GM18909 (cell line): Measurements from ENCODE around the gene MRPS14.
"Not testable (repeated sequence)": the region's sequence is repeated elsewhere in the genome, so short reads cannot be mapped to it uniquely, and the experiment has no call there.

Experiments used
- ATAC-seq: cut with Tn5 transposase; IDR thresholded peaks from one replicate; pipeline ENCODE4 v1.9.1; 2021; ENCODE audit warnings: mild to moderate bottlenecking; ENCODE audit not compliant: unreplicated experiment, poor library complexity

MRPS14 gene

GRCh38 chr1:175023043-175023921 is at the start of gene MRPS14:
Gene MRPS14 (minus strand): TSS chr1:175023425. CDS start chr1:175023408, 17 bp downstream.
- peak; percentile 94 for ATAC-seq

DNA sequence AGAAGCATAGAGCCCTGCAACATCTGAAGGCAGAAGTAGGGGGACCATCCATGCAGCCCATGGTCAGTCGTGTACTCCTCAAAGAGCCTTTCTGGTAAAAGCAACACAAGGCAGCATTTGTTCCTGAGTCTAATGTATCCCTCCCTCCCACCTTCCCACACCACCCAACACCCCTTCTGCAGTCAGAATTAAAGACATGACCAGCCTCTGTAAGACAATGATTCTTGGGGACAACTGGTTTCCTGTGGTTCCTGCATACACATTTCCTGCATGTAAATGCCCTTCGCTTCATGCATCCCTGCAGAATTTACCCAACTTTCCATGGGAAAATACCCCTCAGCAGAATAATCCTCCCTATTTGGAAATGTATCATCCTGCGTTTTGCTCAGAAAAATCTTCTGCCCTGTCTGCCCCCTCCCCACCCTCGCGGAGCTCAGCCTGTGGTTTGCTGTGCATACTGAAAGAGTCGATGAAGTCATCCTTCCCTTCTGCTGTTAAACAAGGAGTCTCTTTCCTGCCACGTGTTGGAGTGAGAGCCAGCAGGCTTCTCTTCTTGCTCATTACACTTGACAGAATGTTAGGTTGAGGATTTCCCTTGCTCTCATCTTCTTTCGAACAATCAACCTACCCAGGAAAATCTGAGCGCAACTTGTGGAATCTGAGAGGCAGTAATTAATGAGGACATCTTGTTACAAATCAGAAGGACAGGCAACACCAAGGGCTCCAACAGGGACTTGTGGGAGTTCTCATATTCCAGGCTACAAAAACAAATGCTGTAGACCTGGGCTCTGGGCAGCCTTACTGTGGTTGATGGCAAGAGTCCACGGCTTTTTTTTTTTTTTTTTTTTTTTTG is 49.1 kb upstream of the MRPS14 start:
- peak; percentile 73 for ATAC-seq

DNA sequence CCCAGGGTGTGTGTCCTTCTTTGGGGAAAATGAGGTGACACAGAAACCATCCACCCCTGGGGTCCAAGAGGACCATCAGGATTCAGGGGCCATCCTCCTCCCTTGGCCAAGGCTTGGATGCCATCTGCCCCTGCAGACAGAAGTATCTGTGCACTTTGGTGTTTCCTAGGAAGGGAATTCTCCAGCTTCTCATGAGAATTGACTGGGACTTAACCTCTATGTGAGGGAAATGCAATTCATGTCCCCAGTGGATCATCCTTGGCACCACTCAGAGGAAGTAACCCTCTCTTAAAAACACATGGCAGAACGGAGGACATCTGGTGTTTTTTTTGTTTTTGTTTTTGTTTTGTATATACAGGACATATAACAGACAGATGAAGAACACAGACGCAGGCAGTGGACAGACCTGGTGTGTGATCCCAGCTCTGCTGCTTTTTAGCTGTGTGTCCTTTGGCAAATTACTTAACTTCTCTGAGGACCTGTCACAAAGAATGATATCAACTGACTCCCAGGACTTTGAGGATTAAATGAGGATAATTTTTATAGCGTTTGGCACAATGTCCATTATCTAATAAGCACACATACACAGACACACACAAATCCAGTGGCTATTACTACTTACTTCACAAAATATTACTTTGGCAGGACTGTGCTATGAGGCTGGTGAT is 48.2 kb upstream of the MRPS14 start:
- no peak for ATAC-seq

GRCh38 chr1:175070818-175071217 is 47.6 kb upstream of the MRPS14 start:
- no peak for ATAC-seq

DNA sequence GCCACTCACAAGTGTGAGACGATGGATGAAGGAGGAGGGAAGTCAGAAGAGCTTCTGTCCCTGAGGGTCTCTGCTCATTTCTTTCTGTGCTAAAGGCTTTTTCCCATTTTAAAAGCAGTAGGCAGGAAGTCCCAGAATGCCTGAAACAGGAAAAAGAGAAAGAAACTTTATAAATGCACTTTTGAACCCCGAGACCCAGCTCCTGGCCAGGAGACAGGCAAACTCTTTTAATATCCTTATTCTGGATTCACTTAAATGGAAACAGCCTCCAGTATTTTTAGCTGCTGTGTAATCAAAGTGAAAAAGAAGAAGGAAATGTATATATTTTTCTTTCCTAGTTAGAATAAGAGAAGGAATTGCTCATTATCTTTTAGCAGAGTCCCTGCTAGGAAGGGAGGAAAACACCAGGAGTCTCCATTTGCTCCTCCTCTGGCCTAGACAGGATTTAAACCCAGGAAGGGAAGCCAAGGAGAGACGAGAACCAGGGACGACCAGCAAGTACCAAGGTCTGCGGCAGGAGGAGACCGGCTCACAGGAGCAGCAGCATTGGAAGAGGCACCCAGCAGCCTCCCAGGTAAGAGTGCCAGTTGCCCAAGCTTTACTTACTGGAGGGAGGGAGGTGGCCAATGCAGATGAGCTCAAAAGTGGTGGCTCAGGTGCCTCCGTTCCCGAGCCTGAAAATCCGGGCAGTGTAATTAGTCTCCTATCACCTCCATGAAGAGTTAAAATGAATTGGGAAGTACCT is 44.3 kb upstream of the MRPS14 start, which contains the start of gene TNN:
TNN (plus strand) TSS at position 472 of the 745 bp plus-strand sequence. CDS start 9,586 bp downstream, outside the sequence.
- no peak for ATAC-seq

GRCh38 chr1:175062858-175063257 is 39.6 kb upstream of the MRPS14 start:
- ATAC-seq, result no peak

- ATAC-seq, result no peak
These were observed 39.1 kb upstream of the MRPS14 start for GRCh38 chr1:175062339-175062738.

DNA sequence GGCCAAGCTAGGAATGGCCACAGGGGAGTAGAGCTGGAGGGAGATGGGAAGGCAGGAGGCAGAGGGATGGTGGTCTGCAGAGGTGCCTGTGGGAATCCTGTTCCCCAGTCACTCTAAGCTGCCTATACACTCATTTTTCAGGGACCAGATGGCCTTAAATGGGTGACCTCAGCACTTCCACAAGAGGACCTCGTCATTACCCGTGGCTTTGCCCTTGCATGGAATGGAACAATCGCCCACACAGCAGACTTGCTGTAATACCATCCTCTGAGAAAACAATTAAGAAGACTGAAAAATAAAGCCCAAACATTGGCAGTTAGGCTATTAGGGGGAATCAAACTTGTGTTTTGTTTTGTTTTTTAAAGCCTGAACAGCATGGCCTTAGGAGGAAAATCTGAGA is 31.5 kb upstream of the MRPS14 start:
- no peak for ATAC-seq

DNA sequence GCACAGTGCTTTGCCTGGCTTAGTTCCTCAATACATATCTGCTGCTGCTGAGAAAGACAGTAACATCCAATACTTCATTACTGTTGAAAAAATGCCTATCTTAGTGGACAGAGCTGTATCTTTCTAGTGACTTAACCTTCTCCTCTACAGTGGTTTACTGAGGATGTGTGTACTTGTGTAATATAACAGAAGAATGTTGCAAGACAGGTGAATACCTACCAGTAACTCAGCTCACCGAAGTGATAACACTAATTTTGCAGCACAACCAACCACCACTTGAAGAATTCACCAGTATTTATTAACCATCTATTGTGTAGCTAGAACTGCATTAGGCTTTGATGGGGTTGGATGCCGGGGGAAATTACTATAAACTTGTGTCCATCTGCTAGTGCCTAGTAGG is 27.8 kb upstream of the MRPS14 start:
- no peak for ATAC-seq

DNA sequence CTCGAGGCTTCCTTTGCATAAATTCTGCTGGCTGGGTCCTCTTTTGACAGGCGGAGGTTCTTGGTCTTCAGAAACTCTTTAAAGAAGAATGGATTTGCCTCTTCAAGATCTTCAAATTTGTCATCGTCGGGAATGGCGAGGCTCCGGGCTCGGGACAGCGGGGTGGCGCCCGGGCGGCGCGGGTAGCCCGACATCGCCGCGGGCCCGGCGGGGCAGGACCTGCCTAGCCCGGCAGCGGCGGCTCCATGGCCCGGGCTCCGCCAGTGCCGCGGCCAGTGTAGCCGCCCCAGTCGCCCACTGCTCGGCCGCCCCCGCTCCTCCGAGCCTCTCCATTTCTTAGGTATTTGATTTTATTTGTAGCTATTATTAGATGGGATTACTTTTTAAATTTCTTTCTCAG is 22.3 kb upstream of the MRPS14 start:
- no peak for ATAC-seq

DNA sequence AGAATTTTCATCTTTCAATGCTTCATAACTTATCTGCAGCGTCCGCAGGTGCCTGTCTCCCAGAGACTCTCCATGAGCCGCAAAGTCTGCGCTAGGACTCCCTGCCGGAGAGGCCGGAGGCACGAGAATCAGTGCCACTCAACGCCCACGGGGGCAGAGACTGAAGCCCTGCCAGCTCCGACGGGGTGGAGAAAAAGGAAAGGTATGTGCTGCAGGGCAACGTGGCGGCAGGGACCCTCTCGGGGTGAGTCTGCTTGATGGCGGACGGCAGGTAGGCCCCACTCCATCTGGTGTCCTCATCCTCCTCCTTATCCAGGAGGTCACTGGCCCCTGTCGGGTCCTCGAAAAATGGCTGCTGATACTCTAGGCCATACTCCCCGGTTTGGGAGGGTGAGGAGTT is 21.9 kb upstream of the MRPS14 start:
- no peak for ATAC-seq

DNA sequence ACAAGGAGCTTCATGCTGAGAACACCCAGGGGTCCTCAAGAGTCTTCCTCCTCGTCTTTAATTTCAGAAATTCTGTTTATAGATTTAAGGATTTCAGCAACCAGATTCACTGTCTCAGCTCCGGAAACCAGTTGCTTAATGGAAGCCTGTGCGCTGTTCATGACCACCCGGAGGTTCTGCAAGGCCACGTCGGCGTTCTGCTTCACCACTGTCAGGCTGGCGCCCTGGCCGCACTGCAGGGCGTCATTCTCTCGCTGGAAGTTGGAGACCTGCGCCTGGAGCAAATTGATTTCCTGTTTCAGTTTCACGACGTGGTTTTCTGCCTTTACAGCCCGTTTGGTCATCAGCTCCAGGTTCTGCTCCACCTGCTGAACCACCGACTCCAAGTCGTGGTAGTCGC is 21.4 kb upstream of the MRPS14 start:
- ATAC-seq, result not testable (repeated sequence)

- ATAC-seq, result no peak
These were observed 20.6 kb upstream of the MRPS14 start for GRCh38 chr1:175043824-175044223.

DNA sequence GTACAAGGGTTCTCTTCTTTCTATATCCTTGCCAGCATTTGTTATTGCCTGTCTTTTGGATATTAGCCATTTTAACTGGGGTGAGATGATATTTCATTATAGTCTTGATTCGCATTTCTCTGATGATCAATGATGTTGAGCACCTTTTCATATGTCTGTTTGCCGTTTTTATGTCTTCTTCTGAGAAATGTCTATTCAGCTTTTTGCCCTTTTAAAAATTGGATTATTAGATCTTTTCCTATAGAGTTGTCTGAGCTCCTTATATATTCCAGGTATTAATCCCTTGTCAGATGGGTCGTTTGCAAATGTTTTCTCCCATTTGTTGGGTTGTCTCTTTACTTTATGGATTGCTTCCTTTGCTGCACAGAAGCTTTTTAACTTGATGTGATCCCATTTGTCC is 19.4 kb upstream of the MRPS14 start:
- ATAC-seq, result no peak

DNA sequence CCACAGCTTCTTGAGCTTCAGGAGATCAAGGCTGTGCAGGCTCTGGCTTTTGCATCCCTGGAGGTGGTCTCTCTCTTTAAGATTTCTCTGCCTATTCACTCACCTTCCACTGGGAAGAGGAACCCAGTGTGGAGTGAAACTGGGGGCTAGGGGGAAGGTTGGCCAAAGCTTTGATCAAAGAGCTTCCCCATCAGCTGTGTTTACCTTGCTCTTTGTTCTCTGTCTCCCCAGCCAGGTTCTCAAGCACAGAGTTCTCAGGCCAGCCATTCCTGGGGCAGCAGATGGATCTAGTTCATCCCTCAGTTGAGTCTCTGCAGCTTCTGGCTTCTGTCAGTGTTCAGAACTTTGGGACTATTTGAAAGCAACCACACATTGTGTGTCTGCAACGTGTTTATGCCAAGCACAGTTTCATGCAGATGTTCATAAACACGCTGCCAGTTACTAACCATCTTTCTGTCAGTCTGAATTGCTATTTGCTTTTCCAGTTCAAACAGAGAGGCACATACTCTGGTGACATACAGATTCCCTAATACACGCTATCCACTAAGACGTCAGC is 17.2 kb upstream of the MRPS14 start:
- no peak for ATAC-seq

GRCh38 chr1:175037416-175037815 is 14.2 kb upstream of the MRPS14 start:
- no peak for ATAC-seq

DNA sequence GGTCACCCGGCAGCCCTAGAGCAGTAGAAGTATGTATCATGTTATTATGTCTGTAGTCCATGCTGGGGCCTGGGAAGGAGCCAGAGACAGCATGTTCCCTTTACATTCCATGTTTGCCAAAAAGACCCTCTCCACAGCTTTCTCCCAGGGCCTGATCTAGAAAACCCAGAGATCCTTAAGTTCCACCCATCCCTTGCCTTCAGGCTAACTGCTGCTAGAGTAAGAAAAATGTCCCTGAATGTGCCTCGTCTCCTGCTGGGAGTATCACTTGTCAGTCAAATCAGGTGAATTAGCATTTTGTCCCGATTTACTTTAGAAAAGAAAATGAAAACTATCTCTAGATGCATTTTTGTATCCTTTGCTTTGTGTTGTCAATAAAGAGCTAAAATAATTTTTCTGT is 13.3 kb upstream of the MRPS14 start:
- no peak for ATAC-seq

GRCh38 chr1:175035865-175036264 is 12.6 kb upstream of the MRPS14 start:
- no peak for ATAC-seq

- no peak for ATAC-seq
These were observed 11.6 kb upstream of the MRPS14 start for GRCh38 chr1:175034775-175035174.

- ATAC-seq, result no peak
These were observed 10.7 kb upstream of the MRPS14 start for GRCh38 chr1:175033953-175034352.
